GM11168 (cell line): Measurements from ENCODE around the gene TPPP3.

ENCODE experiments used
- in situ Hi-C: fragments of 300-500 bp; cut with MboI; formaldehyde crosslinking; loops from one replicate; pipeline ENCODE4 v1.12.0; 2022; ENCODE audit warnings: low sequenced_read_pairs; ENCODE audit not compliant: unreplicated experiment

Gene TPPP3

DNA sequence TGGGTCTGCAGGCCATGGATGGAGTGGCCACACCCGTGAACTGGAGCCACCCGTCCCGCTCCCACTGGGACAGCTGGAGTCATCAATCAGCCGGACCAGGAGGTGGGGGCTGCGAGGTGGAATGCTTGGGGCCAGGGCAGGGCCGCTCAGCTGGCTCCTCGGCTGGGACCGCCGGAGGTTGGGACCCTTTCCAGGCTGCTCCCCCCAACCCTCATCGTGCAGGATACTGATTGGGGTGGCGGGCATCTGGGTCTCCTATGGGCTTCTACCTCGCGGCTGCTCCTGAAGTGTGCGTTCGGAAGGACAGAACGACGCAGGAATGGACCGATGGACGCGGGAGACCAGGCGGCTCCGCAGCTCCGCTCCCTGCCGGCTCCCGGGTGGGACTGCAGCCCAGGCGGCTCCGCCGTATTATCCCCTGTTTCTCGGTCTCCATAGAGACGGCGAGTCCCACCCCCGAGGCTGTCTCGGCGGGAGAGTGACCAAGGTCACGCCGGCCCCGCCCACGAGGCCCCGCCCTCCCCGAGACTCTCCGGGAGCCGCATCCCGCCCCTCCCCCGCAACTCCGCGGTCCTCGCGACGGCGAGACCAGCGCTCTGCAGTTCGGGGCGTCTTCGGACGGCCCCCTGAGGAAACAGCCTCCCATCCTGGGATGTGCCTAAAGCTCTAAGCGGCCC, at the start of gene TPPP3:
Gene TPPP3 (minus strand): TSS at position 388 of the 677 bp plus-strand sequence. CDS start 2,387 bp downstream, outside the sequence.
- in situ Hi-C loops, result no loop called here

DNA sequence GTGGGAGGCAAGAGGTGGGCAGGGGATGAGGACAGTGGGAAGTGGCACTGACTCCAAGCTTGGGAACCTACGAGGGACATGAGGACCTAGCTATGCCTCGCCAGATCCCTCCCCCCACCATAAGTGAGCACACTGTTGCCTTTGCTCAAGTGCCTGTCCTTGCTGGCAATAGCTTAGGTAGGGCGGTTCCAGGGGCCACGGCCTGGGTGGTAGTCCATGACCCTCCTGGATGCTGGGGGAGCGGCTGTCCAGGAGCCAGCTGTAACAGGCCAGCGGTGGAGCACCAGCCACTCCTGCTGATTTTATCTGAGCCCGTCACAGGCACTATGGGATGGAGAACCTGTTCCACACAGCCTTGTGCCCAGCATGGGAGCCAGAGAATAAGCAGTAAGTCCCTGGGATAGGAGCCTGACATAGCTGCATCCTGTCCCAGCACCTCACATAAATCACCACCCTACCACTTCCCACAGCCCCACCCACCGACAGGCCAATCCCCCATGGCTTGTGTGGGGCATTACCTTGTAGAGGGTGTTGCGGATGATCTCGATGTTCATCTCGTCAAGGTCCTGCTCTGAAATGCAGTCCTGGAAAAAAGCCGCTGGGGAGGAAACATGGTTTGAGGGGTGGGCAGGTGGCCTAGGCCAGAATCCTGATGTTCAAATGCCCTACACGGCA, 49.4 kb upstream of the TPPP3 start:
- in situ Hi-C loops, result no loop called here

GRCh38 chr16:67441907-67442306, 48.6 kb upstream of the TPPP3 start:
- in situ Hi-C loops, result no loop called here

GRCh38 chr16:67441271-67441753, 48.0 kb upstream of the TPPP3 start:
- in situ Hi-C loops, result no loop called here

DNA sequence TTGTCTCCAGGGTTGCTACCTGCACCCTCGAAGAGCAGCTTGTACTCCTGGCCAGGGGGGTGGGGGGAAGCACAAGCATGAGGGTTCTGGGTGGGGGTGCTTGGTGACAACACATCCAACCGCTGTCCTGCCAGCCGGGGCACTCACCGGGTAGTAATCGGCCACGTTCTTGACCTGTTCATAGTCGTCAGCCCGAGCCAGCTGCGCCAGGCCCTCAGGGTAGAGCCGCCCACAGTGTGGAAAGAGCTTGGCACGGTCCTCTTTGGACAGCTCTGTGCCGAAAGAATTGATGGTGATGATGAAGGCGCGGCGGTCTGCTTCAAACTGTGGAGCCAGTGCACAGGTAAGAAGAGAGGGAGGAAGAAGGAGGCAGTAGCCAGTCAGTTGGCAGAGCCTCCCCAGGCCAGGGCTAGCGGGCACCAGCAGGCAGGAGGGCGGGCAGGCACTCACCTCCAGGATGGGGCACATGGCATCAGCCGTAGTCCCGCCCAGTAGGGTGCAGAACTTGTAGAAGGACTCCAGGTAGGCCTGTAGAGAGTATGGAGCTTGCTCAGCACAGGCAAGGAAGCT, 45.6 kb upstream of the TPPP3 start:
- in situ Hi-C loops, result no loop called here

DNA sequence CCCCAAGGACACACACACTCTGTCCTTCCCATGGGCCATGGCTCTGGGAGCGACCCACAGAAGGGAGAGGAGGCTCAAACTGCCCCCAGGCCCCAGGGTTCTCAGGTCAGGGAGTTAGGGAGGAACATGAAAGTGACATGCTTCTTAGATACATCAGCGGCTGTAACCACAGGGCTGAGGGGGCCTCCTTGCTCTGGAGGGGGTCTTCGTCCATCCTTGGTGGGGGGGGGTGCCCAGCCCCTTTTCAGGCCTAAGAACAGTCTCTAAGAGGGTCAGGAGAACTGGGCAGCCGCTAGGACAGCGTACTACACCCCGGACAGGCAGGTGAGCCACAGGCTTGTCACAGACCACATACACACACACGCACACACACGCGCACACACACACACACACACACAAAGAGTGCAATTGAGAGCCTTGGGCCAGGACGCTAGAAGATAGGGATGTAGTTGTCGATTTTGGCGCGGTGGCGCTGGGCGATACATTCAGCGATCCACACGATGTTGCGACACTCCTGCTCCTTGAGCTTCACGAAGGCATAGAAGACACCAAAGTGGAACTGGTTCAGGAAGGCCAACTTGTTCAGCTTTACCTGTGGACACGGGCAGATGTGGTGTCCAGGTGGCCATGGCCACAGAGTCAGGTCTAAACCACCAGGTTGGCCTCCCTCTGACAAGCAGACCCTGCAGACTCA, 44.9 kb upstream of the TPPP3 start:
- in situ Hi-C loops, result no loop called here

DNA sequence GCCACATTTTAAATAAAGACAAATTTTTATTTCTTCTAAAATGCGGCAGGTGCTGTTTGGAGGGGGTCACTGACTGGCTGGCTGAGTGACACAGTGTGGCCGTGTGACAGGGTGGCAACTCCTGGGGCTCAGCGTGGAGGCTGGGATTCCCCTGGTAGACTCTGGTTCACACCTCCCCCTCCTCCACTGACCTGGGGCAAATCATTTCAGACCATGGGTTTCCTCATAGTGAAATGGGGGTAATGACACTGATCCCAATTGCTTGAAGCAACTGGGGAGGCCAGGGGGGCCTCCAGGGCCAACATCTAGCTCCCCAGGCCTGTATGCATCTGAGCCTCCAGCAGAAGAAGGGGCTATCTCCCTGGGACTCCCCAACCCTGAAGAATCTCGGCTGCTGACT, 44.2 kb upstream of the TPPP3 start:
- in situ Hi-C loops, result no loop called here

GRCh38 chr16:67436640-67437193, 43.4 kb upstream of the TPPP3 start:
- in situ Hi-C loops, result no loop called here

GRCh38 chr16:67435758-67436164, 42.5 kb upstream of the TPPP3 start:
- in situ Hi-C loops, result no loop called here

DNA sequence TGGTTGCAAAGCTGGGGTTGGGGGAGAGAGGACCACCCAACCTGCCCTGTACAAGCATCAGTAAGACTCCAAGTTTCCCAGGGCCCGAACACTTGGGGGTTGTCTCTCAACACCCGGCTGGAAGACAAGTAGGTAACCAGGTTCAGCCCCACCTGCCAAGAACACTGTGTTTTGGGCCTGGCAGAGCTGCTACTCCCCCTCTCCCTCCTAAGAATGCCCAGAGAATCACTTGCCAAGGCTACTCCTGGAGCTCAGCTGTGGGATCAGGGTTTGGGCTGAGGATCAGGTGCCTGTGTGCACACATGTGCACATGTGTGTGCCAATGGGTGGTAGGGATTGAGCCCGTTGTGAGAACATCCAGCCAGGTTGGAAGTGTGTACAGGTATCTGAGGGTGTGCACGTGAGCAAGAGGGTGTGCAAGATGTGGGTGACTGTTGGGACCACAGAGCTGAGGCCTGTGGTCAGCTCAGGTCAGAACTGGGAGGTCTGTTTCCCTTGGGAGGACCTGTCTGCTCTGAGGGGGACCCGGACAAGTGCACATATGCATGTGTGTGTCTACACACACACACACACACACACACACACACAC, 39.9 kb upstream of the TPPP3 start:
- in situ Hi-C loops, result no loop called here

GRCh38 chr16:67432506-67432890, 39.2 kb upstream of the TPPP3 start:
- in situ Hi-C loops, result no loop called here

DNA sequence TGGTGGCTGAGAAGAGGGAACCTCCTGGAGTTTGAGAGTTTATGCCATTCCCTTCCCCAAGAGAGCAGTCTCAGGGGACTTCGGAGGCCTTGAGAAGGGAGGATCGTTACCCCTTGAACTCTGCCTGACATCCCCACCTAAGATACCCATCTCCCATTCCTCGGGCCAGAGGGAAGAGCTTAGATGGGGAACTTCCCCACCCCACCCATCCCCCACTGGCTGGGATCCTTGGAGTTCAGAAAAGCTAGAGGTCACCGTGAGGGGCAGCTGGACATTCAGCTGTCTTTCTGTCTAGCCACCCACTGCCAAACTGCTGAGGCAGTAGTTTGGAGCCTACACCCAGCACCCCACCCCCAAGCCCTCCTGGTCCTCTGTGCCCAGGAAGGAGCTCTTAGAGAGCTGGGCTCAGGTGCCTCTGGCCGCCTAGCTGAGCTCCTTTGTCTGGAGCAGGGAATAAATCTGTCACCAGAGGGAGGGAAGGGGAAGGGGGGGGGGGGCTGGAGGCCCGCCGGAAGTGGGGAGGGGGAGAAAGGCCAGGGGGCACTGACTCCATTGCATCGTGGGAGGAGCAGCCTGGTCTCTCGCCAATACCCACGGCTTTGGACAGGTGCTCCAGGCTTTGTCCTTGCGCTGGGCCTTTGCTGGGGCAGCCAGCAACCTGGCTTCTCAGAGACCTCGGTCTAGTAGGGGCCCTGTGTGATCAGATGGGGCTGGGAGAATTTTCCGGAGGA, 38.6 kb upstream of the TPPP3 start:
- in situ Hi-C loops, result no loop called here

GRCh38 chr16:67430977-67431774, 37.9 kb upstream of the TPPP3 start, which contains the start of gene HSD11B2:
Gene HSD11B2, plus strand, starts transcription at chr16:67431121. Its CDS starts 128 bp downstream, at chr16:67431249.
- in situ Hi-C loops, result no loop called here

- in situ Hi-C loops, result no loop called here
Measured at GRCh38 chr16:67430504-67430976, 37.2 kb upstream of the TPPP3 start.

DNA sequence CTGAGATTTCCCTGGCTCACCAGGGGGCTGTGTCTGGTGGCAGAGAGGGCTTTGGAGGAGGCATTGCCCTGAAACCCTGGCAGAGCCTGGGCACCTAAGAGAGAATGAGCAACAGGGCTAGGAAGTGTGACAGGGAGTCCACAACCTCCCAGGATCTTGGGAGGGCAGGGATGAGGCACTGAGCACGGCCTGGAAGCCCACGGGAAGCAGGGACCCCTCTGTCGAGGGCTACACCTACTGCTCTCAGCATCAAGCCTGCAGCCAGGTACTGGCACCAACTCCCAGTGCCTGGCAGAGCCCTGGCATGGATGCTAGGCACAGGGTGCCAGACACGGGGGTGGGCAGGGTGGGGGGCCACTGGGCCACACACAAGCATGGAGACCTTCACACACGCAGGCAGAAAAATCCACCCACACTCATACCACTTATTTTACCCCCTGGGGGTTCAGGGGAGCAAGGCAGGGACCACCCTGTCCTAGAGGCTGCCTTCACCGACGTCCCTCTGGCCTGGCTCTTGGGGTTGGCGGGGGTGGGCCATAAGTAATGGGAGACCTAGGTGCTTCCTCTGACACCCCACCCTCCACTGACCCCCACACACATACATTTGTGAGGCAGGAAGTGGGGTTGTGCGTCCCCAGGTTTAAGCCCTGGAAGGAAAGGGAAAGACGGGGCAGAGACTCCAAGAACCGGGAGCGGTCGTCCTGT, 36.7 kb upstream of the TPPP3 start:
- in situ Hi-C loops, result no loop called here

GRCh38 chr16:67429053-67429798, 35.9 kb upstream of the TPPP3 start:
- in situ Hi-C loops, result no loop called here

DNA sequence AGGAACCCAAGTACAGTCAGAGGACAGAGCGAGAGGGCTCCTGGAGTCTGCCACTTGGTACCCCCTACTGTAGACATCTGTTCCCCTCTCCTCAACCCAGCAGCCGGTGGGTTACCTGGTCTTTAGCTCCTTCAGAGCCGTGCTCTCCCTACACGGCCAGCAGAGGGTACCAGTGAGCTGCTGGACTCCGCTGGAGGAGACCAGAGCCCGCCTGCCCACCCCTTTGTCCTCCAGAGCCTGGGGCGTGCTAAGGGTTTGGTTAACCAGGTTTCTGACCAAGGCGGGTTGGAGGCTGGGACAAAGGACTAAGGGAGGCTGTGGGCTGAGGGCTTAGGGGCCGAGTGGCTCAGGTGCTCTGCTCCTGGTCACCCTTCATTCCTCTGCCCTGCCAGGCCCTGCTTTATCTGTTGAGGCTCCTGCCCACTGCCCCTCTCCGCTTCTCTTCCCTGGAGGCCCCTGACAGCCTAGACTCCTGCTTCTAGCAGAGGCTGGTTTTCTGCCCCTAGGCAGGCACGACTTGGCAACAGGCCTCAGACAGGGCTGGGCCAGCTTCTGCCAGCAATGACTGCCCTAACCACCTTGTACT, 34.9 kb upstream of the TPPP3 start:
- in situ Hi-C loops, result no loop called here
